ENCODE measurements around the gene SPRED3. TPM values are rescaled to one million over a fixed set of nuclear protein-coding genes. Genes with fewer than 3 reads are reported as not detected.
"Not testable (repeated sequence)": the region's sequence is repeated elsewhere in the genome, so short reads cannot be mapped to it uniquely, and the experiment has no call there.

The SPRED3 gene
- total RNA-seq, 1 experiment from 2014 or later, result 0.72 TPM

DNA sequence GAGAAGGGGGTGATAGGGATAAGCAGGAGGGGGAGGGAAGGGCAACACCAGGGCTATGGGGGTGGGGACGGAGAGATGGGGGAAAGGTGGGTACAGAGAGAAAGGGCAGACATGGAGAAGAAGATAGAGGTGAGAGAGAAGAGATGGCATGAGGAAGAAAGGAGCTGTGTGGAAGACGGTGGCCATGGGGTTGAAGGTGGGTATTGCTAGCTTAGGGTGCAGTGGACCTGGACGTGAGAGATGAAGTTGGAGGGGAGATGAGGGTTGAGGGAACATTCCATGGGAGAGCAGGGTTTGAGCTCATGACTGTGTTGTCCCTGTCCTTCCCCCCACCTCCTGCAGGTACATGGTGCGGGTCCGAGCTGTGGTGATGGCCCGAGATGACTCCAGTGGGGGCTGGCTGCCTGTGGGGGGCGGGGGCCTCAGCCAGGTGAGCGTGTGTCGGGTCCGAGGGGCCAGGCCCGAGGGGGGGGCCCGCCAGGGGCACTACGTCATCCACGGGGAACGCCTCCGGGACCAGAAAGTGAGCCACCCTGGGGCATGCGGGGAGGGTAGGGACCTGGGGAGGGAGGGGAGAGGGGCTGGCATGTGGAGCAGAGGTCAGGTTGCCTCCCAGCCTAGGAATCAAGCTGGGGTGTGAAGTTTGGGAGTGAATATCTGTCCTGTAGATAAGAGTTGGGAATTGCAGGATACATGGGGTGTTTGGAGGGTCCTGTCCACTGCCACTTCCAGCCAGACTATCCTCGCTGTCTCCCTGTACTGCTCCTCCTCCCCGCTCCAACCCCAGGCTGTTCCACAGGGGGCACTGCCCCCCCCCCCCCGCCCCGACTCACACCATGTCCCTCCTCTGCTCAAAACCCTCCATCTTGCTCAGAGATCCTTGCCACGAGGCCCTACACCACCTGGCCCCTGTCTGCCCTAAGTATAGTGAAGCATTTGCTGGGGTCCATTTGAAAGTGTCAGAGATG, 1.7 kb downstream of the SPRED3 start:
- no peak for DNase-seq (ENCODE audit: low read depth)

DNA sequence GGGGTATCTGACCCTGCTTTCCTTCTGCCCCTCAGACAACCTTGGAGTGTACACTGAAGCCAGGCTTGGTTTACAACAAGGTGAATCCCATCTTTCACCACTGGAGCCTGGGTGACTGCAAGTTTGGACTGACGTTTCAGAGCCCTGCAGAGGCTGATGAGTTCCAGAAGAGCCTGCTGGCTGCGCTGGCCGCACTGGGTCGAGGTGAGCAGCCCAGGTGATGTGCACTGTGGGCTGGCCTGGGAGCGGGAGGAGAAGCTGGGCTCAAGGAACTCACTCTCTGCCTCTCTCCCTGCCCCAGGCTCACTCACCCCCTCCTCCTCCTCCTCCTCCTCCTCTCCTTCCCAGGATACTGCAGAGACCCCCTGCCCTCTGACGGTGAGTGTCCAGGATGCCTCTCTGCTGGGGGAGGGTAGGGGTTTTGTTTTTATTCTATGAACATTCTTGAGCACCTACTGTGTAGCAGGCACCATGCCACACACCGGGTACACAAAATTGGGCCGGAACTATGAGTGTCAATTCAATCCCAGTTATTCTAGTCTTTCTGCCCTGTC, 3.5 kb downstream of the SPRED3 start:
- DNase-seq (ENCODE audit: low read depth), result no peak

GRCh38 chr19:38392707-38393308, 4.3 kb downstream of the SPRED3 start:
- DNase-seq (ENCODE audit: low read depth), result peak; percentile 59

GRCh38 chr19:38394488-38394887, 6.0 kb downstream of the SPRED3 start:
- no peak for DNase-seq (ENCODE audit: low read depth)

DNA sequence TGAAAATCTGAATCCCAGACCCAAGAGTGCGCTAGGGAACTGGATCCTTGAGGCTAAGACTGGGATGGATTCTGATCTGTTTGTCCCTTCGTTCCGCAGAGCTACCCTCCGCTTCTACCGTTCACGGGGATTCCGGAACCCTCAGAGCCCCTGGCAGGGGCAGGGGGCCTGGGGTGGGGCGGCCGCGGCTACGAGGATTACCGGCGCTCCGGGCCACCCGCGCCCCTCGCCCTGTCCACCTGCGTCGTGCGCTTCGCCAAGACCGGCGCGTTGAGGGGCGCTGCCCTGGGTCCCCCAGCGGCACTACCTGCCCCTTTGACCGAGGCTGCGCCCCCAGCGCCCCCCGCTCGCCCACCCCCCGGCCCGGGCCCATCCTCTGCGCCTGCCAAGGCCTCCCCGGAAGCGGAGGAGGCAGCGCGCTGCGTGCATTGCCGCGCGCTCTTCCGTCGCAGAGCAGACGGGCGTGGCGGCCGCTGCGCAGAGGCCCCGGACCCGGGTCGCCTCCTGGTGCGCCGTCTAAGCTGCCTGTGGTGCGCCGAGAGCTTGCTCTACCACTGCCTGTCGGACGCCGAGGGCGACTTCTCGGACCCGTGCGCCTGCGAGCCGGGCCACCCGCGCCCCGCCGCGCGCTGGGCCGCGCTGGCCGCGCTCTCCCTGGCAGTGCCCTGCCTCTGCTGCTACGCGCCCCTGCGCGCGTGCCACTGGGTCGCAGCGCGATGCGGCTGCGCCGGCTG, 7.1 kb downstream of the SPRED3 start:
- no peak for DNase-seq (ENCODE audit: low read depth)

DNA sequence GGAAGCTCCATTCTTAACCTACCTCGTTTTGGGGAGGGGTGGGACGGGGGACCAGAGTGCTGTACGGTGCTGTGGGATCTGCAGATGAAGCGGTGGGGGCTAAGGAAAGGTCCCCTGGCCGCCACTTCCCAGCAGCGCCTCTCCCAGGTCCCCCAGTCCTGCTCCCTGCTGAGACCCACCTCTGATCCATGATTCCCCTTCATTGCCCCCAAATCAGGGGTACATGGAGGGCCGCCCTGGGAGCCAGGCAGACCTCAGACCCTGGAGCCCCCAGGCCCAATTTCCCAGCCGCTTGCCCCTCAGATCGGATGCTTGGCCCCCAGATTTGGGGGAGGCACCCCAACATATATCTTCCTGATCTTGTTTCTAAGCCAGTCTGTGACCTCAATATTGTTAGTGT, 10.6 kb downstream of the SPRED3 start:
- no peak for DNase-seq (ENCODE audit: low read depth)

- no peak for DNase-seq (ENCODE audit: low read depth)
These were observed 11.0 kb downstream of the SPRED3 start for GRCh38 chr19:38399537-38399936.

GRCh38 chr19:38400361-38400760, 11.9 kb downstream of the SPRED3 start:
- DNase-seq (ENCODE audit: low read depth), result no peak

- DNase-seq (ENCODE audit: low read depth), result peak; percentile 56
These were observed 12.7 kb downstream of the SPRED3 start for GRCh38 chr19:38401148-38401547.

- no peak for DNase-seq (ENCODE audit: low read depth)
These were observed 14.1 kb downstream of the SPRED3 start for GRCh38 chr19:38402623-38402966.

- peak; percentile 96 for DNase-seq (ENCODE audit: low read depth)
These were observed 14.6 kb downstream of the SPRED3 start, which contains the start of gene FAM98C for GRCh38 chr19:38402967-38403674. Gene FAM98C (plus strand): TSS chr19:38403093. CDS start chr19:38403154, 61 bp downstream.

DNA sequence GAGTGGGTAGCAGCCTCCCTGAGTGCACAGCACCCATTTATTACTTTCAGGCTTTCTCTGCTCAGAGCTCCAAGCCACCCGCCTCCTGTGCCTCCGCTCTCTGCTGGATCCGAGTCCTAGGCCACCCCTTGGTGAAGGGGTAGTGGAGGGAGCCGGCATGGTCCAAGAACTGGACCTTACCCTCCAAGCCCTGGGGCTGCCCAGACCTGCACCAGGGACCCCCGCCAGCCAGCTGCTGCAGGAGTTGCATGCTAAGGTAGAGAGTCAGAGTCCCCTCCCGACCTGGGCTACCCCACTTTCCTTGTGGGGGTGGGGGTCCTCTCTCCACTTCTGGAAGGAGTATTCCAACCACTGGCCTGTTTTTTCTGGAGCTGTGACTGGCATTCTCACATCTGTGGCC, 16.4 kb downstream of the SPRED3 start:
- no peak for DNase-seq (ENCODE audit: low read depth)

- DNase-seq (ENCODE audit: low read depth), result no peak
These were observed 16.8 kb downstream of the SPRED3 start for GRCh38 chr19:38405276-38405675.

- peak; percentile 40 for DNase-seq (ENCODE audit: low read depth)
These were observed 21.2 kb downstream of the SPRED3 start for GRCh38 chr19:38409631-38410133.

DNA sequence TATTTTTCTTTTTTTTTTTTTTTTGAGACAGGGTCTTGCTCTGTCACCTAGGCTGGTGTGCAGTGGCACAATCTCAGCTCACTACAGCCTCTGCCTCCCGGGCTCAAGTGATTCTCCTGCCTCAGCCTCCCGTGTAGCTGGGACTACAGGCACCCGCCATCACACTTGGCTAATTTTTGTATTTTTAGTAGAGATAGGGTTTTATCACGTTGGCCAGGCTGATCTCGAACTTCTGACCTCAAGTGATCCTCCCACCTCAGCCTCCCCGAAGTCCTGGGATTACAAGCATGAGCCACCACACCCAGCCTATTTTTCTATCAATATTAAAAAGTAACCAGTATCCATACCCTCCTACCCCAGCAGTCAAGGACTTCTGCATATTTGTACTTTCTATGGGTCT, 21.9 kb downstream of the SPRED3 start:
- not testable (repeated sequence) for DNase-seq (ENCODE audit: low read depth)

- DNase-seq (ENCODE audit: low read depth), result no peak
These were observed 22.7 kb downstream of the SPRED3 start for GRCh38 chr19:38411041-38411712.

GRCh38 chr19:38411898-38412297, 23.4 kb downstream of the SPRED3 start:
- not testable (repeated sequence) for DNase-seq (ENCODE audit: low read depth)

DNA sequence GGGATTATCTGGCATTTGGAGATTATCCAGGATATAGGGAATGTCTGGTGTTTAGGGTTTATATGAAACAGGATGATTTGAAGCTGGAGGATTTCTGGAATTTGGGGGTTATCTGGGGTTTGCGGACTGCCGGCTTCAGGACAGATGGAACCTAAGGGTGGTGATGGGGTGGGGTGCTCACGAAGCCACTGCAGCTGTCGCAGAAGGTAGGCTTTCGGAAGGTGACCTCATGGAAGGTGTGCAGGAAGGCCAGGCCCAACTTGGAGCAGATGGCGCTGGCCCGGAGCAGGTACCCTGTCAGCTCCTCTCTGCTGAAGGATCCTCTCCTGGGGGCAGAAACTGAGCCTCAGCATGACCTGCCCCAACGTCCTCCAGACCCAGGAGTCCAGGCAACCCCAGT, 24.0 kb downstream of the SPRED3 start:
- DNase-seq (ENCODE audit: low read depth), result no peak

GRCh38 chr19:38412961-38413360, 24.5 kb downstream of the SPRED3 start:
- DNase-seq (ENCODE audit: low read depth), result no peak

DNA sequence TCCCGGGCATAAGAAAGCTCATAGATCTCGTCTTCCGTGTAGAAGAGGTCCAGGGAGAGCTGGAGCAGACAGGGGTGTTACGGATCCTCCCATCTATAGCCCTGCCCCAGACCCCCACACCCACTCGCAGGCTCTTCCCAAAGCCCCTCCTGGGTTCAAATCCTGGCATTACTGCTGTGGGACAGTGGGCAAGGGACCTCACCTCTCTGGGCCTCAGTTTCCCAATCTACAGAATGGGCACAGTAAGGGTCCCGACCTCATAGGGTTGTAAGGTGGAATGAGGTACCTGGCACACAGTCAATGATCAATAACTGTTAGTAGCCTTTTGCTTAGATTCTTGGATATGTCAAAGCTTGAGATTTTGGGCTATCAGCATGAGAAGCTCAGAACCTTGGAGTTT, 24.9 kb downstream of the SPRED3 start:
- no peak for DNase-seq (ENCODE audit: low read depth)

DNA sequence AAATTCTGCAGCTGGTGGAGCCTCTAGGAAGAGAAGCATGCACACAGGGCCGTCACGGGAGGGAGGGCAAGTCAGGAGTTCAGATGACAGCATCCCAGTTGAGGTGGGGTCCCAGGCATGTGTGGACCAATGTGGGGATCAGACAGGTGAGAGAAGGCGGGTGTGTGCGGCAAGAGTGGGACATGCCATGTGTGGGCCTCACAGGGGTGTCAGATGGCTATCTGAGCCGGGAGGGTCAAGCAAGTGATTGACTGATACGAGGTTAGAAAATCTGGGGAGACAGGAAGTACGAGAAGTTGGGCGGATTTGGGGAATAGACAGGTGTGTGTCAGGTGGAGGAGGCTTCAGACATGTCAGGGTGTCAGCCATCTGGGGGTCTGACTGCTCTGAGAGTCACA, 28.6 kb downstream of the SPRED3 start:
- no peak for DNase-seq (ENCODE audit: low read depth)

Data from RPMI7951 (cell line).